Fibroblast of mammary gland (primary cell): Measurements from ENCODE around the gene FRMPD1.

Experiments
- DNase-seq: peaks from one replicate; pipeline ENCODE4 v3.0.0-alpha.2; 2010; ENCODE audit warnings: low read depth
- H3K4me3 ChIP-seq: 2 replicates; pipeline ENCODE4 v1.5.1; 2011; ENCODE audit warnings: low read depth, mild to moderate bottlenecking, low read length, moderate library complexity; ENCODE audit not compliant: control insufficient read depth
- CTCF ChIP-seq: conservative IDR thresholded peaks from 2 replicates; pipeline ENCODE4 v1.5.1; 2011; ENCODE audit warnings: low read depth, low read length, inconsistent platforms; ENCODE audit not compliant: control insufficient read depth, insufficient read depth

The FRMPD1 gene

DNA sequence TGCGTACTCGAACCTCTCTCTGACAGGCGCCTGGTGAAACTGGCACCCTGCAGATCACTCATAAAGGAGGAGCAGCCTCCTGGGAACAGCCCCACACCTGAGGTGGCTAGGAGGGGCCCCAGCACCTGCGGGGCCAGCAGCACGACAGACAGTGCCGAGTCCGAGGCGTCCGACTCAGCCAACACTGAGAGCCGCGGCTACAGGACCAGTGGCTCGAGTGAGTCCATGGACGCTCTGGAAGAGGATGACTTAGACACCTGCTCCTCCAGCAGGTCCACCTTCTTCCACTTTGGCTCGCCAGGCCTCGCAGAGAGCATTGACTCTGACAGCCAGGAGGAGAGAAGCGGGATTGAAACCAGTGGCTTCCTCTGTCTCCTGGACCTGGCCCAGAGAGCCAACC is 89.4 kb downstream of the FRMPD1 start:
- H3K4me3 ChIP-seq = no peak overlapping the region
- DNase-seq = no peak
- no peak for TF ChIP-seq CTCF

DNA sequence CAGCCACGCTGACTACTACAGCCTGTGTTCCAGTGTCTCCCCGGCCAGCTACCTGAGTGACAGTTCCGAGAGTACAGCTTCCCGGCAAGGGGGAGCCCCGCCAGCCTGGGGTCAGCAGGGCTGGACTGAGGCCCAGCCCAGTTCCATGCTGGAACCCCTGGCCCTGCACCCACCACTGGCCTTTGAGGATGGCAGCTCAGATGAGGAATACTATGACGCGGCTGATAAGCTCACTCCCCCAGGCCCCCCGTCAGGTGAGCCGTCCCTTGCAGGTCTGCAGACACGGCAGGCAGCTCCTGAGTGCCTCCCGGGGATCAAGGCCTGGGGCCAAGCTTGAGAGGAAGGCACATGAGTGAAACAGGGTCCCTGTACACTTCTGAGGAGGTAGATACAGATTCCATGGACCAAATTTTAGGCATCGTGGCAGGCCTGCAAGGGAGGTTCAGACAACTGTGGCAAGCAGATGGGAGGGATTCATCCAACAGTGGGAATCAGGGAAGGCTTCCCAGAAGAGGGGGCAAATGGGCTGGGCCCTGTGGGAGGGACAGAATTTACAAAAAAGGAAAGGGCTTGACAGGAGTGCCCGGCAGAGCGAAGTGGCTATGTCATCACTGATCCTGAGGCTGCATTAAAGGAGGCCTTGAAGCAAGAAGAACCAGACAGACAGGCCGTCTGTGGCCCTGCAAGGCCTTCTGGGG is 90.0 kb downstream of the FRMPD1 start:
- TF ChIP-seq CTCF = no peak
- DNase-seq = no peak
- no peak overlapping the region for H3K4me3 ChIP-seq

DNA sequence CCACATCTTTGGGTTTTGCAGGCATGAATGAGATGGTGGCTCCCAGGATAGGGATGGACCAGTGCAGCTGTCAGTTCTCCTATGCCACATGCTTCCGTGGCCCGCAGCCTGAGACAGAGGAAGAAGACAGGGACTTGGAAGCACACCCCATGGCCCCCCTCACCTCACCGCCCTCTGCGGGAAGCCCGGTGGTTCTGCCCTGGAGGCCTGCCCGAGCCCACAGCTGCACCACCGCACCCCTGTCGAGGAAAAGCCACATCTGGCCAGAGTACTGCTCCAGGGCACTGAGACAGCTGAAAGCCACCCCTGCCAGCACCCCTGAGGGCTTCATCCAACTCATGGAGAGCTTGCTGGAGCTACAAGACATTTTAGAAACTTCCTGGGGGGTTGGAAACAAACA is 95.2 kb downstream of the FRMPD1 start:
- TF ChIP-seq CTCF = no peak
- DNase-seq = no peak
- H3K4me3 ChIP-seq = no peak overlapping the region

GRCh38 chr9:37746448-37747270 is 95.9 kb downstream of the FRMPD1 start:
- TF ChIP-seq CTCF = no peak
- H3K4me3 ChIP-seq = no peak overlapping the region
- peak; percentile 9 for DNase-seq

DNA sequence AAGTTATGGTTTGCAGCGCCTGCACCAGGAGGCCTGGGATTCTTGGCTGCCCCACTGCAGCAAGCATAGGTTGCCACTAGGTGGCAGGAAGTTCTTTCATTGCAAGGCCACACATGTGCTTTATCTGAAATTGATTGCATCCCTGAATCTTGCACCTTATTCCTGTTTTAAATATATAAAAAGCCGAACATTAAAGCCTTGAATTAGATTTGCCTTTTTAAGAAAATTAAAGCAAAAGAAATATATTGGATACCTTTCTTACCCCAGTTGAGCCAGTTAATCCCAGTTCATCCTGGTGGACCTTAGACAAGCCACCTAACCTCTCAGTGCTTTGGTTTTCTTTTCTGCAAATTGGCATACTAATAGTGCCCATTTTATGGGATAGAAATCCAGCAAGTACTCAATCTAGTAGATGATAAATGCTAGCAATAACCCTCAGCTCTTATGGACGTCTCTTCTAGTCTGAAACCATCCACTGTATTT is 96.6 kb downstream of the FRMPD1 start:
- H3K4me3 ChIP-seq = no peak overlapping the region
- DNase-seq = peak; percentile 72
- TF ChIP-seq CTCF = peak; percentile 97

- no peak for TF ChIP-seq CTCF
- H3K4me3 ChIP-seq = no peak overlapping the region
- no peak for DNase-seq
These were observed 98.4 kb downstream of the FRMPD1 start for GRCh38 chr9:37749129-37749528.
